Measurements from ENCODE around the gene CEP20.
A peak's percentile ranks its signal among the peaks of the same experiment; 100 is the strongest.

The CEP20 gene

DNA sequence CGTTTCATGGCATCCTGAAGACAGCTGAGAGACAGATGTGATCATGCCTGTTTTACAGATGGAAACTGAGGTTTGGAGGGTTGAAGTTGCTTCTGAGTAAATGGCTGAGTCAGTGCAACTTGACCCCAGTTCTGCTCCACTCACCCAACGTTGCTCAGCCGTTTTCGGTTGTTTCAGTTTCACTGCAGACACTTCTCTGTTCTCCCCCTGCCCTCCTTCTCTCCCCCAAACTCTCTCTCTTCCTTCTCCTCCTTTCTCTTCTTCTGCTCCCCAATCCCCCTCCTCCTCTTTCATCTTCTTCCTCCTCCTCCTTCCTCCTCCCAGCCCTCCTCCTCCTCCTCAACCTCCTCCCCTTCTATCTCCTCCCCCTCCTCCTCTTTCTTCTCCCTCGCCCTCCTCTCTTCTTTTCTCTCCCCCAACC lies 9.4 kb upstream of the CEP20 start:
- peak in 1 of 2 donors; percentile 14 for DNase-seq (ENCODE audit: low read depth in 2 of 2)

DNA sequence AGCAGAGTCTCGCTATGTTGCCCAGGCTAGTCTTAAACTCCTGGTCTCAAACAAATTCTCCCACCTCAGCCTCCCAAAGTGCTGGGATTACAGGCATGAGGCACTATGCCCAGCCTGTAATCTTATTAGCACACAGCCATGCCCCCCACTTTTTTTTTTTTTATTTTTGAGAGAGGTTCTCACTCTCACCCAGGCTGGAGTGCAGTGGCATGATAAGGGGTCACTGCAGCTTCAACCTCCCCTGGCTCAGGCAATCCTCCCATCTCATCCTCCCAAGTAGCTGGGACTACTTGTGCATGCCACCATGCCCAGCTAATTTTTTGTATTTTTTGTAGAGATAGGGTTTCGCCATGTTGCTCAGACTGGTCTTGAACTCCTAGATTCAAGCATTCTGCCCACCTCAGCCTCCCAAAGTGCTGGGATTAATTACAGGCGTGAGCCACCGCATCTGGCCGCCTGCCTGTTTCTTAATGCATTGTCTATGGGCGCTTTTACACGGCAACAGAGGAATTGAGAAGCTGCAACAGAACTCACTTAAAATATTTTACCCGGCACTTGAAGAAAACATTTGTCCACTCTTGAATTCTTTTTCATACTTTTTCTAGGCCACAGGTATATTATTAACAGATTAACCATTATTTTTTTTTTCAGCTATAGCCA lies 8.8 kb upstream of the CEP20 start:
- DNase-seq (ENCODE audit: low read depth in 2 of 2), result no peak

DNA sequence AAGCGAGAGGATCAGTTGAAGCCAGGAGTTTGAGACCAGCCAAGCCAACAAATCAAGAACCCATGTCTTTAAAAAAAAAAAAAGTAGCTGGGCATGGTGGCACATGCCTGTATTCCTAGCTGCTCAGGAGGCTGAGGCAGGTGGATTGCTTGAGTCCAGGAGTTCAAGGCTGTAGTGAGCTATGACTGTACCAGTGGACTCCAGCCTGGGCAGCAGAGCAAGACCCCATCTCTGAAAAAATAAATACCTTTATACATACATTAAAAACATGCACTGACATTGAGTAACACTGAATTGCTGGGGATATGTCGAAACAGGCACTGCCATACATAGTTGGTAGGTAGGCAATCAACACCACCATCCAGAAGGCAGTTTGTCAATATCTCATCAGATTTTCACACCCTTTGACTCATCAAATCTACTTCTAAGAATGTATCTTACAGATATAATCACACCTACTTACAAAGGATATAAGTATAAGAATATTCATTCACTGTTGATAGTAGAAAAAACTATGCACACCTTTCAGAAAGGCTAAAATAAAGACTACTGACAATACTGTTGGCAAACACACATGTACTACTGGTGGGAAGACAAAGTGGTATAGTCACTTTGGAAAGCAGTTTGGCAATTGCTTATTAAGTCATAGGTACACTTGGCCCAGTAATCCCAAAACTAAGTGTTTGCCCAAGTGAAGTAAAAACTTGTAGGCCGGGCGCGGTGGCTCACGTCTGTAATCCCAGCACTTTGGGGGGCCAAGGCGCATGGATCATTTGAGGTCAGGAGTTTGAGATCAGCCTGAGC lies 6.4 kb upstream of the CEP20 start:
- DNase-seq (ENCODE audit: low read depth in 2 of 2), result no peak

DNA sequence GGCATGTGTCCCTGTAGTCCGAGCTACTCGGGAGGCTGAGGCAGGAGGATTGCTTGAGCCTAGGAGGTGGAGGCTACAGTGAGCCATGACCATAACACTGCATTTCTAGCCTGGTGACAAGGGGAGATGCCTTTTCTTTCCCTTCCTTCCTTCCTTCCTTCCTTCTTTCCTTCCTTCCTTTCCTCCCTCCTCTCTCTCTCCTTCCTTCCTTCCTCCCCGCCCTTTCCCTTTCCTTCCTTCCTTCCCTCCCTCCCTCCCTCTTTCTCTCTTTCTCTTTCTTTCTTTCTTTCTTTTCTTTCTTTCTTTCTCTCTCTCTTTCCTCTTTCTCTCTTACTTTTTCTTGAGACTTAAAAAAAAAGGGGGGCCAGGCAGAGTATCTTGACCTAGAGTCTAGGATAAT lies 3.1 kb upstream of the CEP20 start:
- no peak for DNase-seq (ENCODE audit: low read depth in 2 of 2)

DNA sequence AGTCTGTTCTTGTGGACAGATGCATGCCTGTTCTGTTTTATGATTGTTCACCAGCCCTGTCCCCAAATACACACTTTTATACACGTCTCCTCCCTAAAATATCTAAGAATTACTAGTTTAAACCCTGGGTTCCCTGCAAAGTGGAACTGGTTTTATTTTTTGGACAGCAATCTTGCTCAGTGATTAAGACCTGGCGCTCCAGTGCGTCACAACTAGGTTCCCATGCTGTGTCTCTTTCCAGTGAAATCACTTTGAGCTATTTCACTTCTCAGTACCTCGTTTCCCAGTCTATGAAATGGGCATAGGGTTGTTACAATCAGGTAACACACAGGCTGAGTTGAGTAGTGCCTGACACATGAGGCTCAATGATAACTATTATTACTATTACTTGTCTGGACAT lies 1.1 kb downstream of the CEP20 start:
- DNase-seq (ENCODE audit: low read depth in 2 of 2), result no peak

DNA sequence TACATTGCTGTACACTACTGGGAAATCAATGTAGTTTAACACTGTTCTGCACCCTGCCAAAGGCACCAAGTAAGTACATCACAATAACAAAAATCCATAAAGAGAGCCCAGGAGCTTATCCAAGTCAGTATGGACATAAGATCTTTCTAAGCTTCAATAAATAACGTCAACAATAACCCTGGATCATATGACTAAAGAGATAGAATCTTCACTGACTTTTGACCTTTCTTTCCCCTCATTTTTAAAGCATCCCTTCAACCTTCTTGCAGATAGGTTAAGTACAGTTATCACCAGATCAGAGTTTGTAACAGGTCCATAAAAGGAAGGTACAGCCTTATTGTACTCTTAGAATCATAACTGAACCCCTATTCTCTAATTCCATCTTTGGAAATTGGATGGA lies 2.3 kb downstream of the CEP20 start:
- no peak for DNase-seq (ENCODE audit: low read depth in 2 of 2)

DNA sequence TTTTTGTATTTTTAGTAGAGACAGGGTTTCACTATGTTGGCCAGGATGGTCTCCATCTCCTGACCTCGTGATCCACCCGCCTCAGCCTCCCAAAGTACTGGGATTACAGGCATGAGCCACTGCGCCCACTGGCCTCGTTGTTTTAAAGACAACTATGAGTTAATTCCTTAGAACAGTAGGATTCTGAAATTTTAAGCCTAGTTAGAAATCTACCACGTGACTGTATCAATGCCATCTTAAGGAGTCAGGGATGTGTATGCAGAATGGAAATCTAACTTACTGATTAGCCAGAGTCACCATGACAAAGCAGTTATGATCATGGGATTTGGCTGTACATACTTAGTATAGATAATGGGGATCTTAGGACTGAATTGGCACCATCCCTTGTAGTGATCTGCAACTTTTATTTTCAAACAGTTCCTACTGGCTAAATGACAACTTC lies 2.8 kb downstream of the CEP20 start:
- no peak for DNase-seq (ENCODE audit: low read depth in 2 of 2)

DNA sequence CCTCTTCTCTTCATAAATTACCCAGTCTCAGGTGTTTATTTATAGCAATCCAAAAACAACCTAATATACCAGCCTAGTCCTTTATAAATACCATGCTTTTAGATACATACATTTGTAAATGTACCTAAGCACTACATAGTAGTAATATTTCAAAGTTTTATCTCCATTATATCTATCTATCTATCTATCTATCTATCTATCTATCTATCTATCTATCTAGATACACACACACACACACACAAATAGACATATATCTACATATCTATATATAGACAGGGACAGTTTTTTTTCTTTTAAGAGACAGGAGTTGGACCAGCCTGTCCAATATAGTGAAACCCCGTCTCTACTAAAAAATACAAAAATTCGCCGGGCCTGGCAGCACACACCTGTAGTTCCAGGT lies 5.8 kb downstream of the CEP20 start:
- DNase-seq (ENCODE audit: low read depth in 2 of 2), result no peak

DNA sequence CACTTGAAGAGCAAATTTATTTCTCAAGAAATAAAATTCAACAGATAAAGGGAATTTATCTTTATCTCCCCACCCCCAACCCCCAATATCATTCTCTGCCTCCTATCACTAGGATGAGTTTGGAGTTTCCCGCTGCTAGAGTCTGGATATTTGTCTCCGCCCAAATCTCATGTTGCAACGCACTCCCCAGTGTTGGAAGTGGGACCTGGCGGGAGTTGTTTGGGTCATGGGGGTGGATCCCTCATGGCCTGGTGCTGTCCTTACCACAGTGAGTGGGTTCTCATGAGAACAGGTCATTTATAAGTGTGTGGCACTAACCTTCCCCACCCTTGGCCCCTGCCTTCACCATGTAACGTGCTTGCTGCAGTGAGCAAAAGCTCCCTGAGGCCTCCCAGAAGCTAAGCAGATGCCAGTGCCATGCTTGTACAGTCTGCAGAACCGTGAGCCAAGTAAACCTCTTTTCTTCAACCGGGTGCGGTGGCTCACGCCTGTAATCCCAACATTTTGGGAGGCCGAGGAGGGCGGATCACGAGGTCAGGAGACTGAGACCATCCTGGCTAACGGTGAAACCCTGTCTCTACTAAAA lies 6.5 kb downstream of the CEP20 start:
- no peak for DNase-seq (ENCODE audit: low read depth in 2 of 2)

DNA sequence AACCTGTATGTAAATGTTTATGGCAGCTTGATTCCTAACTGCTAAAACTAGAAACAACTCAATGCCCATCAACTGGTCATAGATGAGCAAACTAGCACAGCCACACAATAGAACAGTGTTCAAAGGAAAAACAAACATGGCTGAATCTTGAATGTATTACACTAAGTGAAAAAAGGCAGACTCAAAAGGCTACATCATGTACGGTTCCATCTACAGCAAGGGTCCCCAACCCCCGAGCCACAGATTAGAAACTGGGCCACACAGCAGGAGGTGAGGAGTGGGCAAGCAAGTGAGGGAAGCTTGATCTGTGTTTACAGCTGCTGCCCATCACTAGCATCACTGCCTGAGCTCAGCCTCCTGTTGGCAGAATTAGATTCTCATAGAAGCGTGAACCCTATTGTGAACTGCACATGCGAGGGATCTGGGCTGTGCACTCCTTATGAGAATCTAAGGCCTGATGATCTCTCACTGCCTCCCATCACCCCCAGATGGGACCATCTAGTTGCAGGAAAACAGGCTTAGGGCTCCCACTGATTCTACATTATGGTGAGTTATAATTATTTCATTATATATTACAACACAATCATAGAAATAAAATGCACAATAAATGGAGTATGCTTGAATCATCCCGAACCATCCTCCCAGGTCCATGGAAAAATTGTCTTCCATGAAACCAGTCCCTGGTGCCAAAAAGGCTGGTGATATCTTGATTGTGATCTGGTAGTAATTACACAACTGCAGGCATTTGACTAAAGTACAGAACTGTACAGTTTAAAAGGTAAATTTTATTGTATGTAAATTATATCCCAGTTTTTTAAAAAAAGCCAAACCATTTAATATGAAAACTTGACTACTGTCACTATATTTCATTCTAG lies 7.7 kb downstream of the CEP20 start:
- DNase-seq (ENCODE audit: low read depth in 2 of 2), result no peak

DNA sequence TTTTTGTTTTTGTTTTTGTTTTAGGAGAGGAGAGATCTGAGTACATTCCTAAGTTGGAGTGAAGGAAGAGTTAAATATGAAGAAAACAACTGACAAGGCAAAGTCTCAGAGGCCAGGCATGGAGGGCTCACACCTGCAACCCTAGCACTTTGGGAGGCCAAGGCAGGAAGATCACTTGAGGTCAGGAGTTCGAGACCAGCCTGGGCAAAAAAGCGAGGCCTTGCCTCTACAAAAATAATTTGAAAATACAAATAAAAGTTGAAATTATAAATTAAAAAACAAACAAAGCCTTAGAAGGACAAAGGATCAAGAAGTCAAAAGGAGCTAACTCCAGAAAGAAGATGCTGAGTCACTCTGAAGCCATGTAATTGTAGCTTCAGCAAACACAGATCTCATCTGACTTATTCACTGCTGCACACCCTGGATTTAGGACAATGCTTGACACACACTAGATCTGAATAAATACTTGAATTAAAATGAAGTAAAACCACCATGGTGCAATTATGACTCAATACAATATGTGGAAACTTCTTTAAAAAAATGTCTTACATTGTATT lies 9.1 kb downstream of the CEP20 start:
- DNase-seq (ENCODE audit: low read depth in 2 of 2), result no peak

DNA sequence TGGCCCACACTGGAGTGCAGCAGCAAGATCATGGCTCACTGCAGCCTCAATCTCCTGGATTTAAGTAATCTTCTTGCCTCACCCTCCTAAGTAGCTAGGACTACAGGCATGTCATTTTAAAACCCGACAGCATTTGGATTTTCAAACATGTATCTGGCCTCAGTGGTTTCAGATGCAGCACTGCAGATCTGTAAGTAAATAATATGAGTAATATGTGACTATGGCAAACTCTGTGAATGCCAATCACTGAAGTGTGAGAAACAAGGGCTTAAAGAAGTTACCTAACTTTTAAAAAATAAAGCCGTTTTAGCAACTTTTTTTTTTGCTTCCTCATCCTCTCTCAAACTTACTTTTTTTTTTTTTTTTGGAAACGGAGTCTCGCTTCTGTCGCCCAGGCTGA lies 11.9 kb downstream of the CEP20 start:
- no peak for DNase-seq (ENCODE audit: low read depth in 2 of 2)

DNA sequence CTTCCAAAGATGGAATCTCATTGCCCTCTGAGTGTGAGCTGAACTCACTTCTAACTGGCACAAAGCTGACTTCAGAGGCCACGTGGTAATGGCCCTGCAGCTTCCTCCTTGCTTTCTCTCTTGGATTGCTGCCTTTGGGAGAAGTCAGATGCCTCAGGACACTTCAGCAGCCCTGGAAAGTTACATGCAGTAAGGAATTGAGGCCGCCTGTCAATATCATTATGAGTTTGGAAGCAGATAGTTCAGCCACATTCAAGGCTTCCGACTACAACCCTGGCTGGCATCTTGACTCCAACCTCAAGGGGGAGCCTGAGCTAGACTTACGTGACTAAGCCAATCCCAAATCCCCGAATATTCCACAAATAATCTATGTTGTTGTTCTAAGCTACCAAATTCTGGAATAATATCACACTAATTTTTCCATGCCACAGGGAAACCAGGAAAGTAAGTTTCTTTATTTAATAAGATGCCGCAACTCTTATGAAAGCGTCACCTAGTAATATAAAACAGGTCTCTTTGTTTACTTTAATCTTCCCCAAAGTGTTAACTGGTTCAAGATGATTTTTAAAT lies 13.6 kb downstream of the CEP20 start:
- no peak for DNase-seq (ENCODE audit: low read depth in 2 of 2)

DNA sequence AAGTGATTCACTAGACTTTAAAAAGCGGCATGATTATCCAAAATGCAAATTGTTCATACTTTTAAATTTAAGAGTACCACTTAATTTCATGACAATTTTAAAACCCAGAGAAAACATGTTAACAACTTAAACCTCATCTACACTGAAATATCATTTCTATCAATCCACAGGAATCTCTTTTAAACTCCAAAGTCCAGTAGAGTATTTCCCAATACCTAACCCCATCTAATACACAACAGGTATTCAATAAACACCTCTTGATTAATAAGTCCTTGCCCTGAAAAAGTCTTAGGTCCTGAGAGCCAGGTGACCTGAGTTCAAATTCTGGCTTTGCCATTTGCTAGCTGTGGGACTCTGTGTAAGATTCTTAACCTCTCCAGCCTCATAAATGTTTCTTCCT lies 14.7 kb downstream of the CEP20 start:
- no peak for DNase-seq (ENCODE audit: low read depth in 2 of 2)

DNA sequence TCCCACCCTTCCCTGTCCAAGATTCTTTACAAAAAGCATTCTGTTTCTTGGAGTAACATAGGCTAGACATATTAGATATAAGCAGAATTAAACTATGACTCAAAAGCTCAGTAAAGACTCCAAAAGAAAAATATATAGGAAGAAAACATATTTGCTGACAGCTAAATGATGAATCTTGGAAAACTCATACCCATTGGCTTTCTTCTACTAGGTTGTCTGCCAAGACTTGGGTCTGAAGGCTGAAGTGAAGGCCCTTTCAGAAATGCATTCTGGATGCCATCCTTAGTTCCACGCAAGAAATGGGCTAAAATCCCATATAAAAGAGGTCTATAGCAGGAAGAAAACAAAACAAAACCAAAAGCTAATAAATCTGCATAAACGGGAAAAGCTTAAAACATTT lies 15.1 kb downstream of the CEP20 start:
- DNase-seq (ENCODE audit: low read depth in 2 of 2), result no peak

DNA sequence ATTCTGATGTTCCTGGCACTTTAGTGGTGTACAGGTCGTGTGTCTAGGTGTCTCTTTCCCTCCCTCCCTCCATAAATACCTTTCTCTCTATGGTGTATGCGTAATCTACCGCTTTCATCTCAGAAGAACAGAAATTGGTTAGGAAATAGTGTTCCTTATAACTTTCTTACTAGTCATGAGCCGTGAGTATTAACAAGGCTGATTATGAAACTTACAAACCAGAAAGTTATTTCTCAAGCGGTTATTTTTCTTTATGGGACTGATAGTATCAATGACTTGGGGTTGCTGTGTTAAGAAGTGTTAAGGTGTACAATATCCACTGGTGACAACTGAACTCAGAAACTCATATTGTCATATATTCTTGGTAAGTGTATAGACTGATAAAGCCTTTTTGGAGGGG lies 18.4 kb downstream of the CEP20 start:
- no peak for DNase-seq (ENCODE audit: low read depth in 2 of 2)

DNA sequence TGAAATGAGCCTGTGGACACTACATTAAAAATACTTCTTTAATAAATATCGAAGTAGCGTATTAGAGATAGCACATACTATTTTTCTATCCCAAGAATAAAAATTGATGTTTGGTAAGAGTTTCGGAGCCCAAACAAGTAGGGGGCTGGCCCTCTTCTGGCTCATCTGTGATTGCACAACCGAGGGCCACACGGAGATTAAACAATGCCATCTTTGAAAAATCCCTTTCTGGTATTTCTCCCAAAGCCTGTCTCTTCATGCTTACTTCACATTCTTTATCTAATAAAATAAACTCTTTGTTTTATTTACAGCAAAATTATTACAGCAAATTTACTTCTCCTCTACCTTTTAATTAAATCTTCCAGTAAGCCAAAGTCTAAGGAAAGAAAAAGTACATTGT lies 22.0 kb downstream of the CEP20 start:
- no peak for DNase-seq (ENCODE audit: low read depth in 2 of 2)

DNA sequence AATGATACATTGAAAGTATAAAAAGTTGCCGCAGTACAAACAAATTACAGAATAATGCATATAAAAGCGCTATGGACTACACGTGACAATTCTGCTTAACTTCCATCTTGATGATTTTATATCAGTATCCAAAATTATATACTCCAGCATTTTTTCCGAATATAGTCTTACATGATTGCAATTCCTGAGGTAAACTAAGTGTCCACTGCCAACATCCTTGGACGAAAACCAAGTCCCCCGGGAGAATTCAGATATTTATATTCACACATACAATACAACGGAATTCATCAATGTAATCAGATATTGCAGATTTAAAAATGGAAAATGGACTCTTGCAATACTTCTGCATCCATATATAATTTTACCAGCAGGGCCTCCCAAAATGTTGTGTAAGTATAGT lies 22.7 kb downstream of the CEP20 start:
- DNase-seq (ENCODE audit: low read depth in 2 of 2), result no peak

DNA sequence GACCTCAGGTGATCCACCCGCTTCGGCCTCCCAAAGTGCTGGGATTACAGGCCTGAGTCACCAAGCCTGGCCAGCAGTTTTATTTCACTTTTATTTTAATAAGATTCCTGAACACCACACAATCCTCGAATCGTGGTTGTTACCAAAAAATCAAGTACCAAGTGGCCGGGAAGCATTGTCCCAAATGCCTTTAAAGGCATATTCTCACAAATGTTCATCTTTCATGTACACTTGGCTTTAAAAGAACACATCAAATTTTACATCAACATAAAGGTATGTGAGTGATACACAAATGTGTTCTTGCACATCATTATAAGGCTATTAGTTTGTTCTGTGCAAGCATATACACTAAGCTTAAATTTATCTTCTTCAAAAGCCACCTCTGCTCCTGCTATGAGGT lies 23.5 kb downstream of the CEP20 start:
- no peak for DNase-seq (ENCODE audit: low read depth in 2 of 2)

DNA sequence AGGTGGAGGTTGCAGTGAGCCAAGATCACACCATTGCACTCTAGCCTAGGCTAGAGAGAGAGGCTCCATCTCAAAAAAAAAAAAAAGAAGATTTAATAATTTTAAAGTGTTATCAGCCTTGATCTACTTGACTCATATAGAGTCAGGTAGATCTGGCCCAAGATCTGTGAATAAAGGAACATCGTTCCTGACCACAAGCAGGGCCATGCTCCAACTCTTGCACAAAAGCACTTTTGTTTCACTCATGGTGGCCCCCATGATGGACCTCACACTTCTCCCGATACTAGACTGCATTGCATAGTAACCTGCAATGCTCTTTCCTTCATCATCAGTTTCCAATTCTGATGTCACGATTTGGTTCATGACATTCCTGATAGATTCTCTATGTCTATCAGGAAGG lies 26.4 kb downstream of the CEP20 start:
- no peak for DNase-seq (ENCODE audit: low read depth in 2 of 2)

DNA sequence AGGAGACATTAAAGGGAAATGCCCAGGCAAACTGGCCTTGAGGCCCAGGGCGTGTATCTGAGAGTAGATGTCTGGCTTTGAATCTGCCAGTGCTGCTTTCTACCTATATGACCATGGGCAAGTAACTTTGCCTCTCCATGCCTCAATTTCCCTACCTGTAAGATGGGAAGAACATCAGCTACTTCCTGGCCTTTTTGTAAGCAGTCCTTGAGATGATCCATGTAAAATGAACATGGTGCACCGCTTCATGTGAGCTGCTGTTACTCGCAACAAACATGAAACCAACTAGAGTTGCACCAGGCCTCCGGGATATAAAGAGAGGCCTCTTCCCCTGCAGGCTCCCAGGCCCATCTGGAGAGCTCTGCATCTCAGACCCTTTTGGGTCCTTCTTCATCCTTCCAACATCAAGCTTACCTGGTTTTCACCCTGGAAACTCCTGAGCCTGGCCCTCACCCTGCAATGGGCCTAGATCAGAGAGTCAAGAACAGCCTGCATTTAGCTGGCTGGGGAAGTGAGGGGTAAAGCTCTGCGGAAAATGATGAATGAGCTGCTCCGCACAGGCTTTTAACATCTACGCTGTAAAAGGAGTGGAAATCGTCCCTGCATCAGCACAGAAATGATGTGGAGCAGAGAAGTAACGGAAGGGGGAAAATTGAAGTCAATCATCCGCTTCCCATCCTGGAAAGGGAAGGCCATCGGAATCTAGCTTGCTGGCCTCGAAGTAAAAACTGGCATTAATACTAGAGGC lies 29.3 kb downstream of the CEP20 start:
- DNase-seq (ENCODE audit: low read depth in 2 of 2), result no peak

All from activated CD4-positive, alpha-beta T cell treated with anti-CD3 and anti-CD28 coated beads for 24 hours (primary cell).